Upper lobe of left lung (tissue), 6 donors: ENCODE measurements around the gene SPOCK1. TPM values are rescaled to one million over a fixed set of nuclear protein-coding genes. Genes with fewer than 3 reads are reported as not detected.
"Not testable (repeated sequence)": the region's sequence is repeated elsewhere in the genome, so short reads cannot be mapped to it uniquely, and the experiment has no call there.

Experiments used
- ATAC-seq, 2 donors: fragments of 200-7000 bp; cut with Tn5 transposase; one replicate each; pipeline ENCODE4 v1.9.1; 2022; ENCODE audit warnings: mild to moderate bottlenecking in 2 of 2, moderate library complexity in 2 of 2; ENCODE audit not compliant: low FRiP score in 2 of 2
- DNase-seq, 2 donors: peaks; one replicate each; pipeline ENCODE4 v3.0.0-alpha.2; 2019 to 2020
- H3K27ac ChIP-seq, 4 donors: fragments of 200-600 bp; sonication (generic); one replicate each; pipeline ENCODE4 v1.5.1; 2016 to 2019
- H3K27me3 ChIP-seq, 4 donors: fragments of 200-600 bp; sonication (generic); one replicate each; pipeline ENCODE4 v1.5.1; 2017 to 2019
- H3K36me3 ChIP-seq, 4 donors: fragments of 200-600 bp; sonication (generic); one replicate each; pipeline ENCODE4 v1.5.1; 2016 to 2019
- H3K4me1 ChIP-seq, 4 donors: fragments of 200-600 bp; sonication (generic); one replicate each; pipeline ENCODE4 v1.5.1; 2018 to 2019
- H3K4me3 ChIP-seq, 4 donors: fragments of 200-600 bp; sonication (generic); one replicate each; pipeline ENCODE4 v1.5.1; 2017 to 2019; ENCODE audit warnings: mild to moderate bottlenecking in 2 of 4, moderate library complexity in 1 of 4
- H3K9me3 ChIP-seq, 4 donors: fragments of 200-600 bp; sonication (generic); one replicate each; pipeline ENCODE4 v1.5.1; 2018 to 2019
- EP300 ChIP-seq, 4 donors: sonication (generic); formaldehyde crosslinking; IDR thresholded peaks; one replicate each; pipeline ENCODE4 v1.5.1; 2017; ENCODE audit warnings: antibody characterized with exemption in 4 of 4, control low read depth in 2 of 4
- POLR2A ChIP-seq, 4 donors: fragments of 450-650 bp; IDR thresholded peaks; one replicate each; pipeline ENCODE4 v1.5.1; 2016 to 2017; ENCODE audit warnings: antibody characterized with exemption in 4 of 4, mild to moderate bottlenecking in 2 of 4
- POLR2AphosphoS5 ChIP-seq, 2 donors: sonication (generic); formaldehyde crosslinking; IDR thresholded peaks; one replicate each; pipeline ENCODE4 v1.5.1; 2017; ENCODE audit warnings: antibody characterized with exemption in 2 of 2
- WGBS, 2 donors: methylation state at CpG; one replicate each; pipeline ENCODE4 v1.1.5; 2017 to 2018; 5-methylcytosine and 5-hydroxymethylcytosine counted together
- total RNA-seq, 6 donors: library from RNA; depleted of rRNA in 4 of 6; stranded (reverse); fragments of >200 nt in 4 of 6; gene quantifications; one replicate each; pipeline versions ENCODE4 v1.1.0 to v1.2.1, GENCODE V29; 2016 to 2021
- TF ChIP-seq, protein P1 (sequence below), 6 experiments: fragments of 450-650 bp in 4 of 6; fragments of 200-600 bp in 2 of 6; sonication (generic) in 2 of 6; IDR thresholded peaks; one replicate each; pipeline ENCODE4 v1.5.1; 2016 to 2019; ENCODE audit warnings: antibody characterized with exemption in 6 of 6
- donor health status: DM: no; HTN: no; CAD: no; lungs with moderate emphysema.
- donor health status: DM: no; HTN: yes; CAD: no; lungs with severe emphysema.

Gene SPOCK1
- total RNA-seq, 6 donors from 2014 or later, result 0.33 to 16.6 (median 2.0) TPM; not detected in 1

GRCh38 chr5:136979131-136979530, 520.0 kb downstream of the SPOCK1 start:
- ATAC-seq, result no peak
- DNase-seq, result no peak
- Histone ChIP-seq H3K9me3 (no peaks in the 10 kb centered on the region), H3K4me3 (no peak overlapping the region), H3K36me3 (no peaks in the 10 kb centered on the region), H3K4me1 (no peaks in the 10 kb centered on the region), H3K27me3 (no peaks in the 10 kb centered on the region), H3K27ac (no peak overlapping the region)
- no peak for TF ChIP-seq POLR2AphosphoS5 (IDR thresholded peaks at IDR 0.05)
- TF ChIP-seq, protein P1, sequence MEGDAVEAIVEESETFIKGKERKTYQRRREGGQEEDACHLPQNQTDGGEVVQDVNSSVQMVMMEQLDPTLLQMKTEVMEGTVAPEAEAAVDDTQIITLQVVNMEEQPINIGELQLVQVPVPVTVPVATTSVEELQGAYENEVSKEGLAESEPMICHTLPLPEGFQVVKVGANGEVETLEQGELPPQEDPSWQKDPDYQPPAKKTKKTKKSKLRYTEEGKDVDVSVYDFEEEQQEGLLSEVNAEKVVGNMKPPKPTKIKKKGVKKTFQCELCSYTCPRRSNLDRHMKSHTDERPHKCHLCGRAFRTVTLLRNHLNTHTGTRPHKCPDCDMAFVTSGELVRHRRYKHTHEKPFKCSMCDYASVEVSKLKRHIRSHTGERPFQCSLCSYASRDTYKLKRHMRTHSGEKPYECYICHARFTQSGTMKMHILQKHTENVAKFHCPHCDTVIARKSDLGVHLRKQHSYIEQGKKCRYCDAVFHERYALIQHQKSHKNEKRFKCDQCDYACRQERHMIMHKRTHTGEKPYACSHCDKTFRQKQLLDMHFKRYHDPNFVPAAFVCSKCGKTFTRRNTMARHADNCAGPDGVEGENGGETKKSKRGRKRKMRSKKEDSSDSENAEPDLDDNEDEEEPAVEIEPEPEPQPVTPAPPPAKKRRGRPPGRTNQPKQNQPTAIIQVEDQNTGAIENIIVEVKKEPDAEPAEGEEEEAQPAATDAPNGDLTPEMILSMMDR (IDR thresholded peaks at IDR 0.05), result no peak
- no peak for TF ChIP-seq EP300 (IDR thresholded peaks at IDR 0.05)
- no peak for TF ChIP-seq POLR2A (IDR thresholded peaks at IDR 0.05)
- 71 to 83% methylated on average over 5 of the region's 5 CpGs for WGBS, 2 donors

- H3K27ac ChIP-seq, result no peak overlapping the region
- TF ChIP-seq POLR2AphosphoS5 (IDR thresholded peaks at IDR 0.05) (no peak), POLR2A (IDR thresholded peaks at IDR 0.05) (no peak), EP300 (IDR thresholded peaks at IDR 0.05) (no peak)
- TF ChIP-seq, protein P1 (IDR thresholded peaks at IDR 0.05), result no peak
- H3K4me3 ChIP-seq, result no peak overlapping the region
- no peaks in the 10 kb centered on the region for H3K36me3 ChIP-seq
- DNase-seq (no peak), ATAC-seq (no peak)
- WGBS, 2 donors, result 66 to 69% methylated on average over 3 of the region's 3 CpGs
- H3K27me3 ChIP-seq, result no peaks in the 10 kb centered on the region
- peaks cover 0 to 9% (median 2%) of the 10 kb centered on the region in 4 donors for H3K9me3 ChIP-seq
- no peaks in the 10 kb centered on the region for H3K4me1 ChIP-seq
These were observed 535.6 kb downstream of the SPOCK1 start for GRCh38 chr5:136963504-136963903.

DNA sequence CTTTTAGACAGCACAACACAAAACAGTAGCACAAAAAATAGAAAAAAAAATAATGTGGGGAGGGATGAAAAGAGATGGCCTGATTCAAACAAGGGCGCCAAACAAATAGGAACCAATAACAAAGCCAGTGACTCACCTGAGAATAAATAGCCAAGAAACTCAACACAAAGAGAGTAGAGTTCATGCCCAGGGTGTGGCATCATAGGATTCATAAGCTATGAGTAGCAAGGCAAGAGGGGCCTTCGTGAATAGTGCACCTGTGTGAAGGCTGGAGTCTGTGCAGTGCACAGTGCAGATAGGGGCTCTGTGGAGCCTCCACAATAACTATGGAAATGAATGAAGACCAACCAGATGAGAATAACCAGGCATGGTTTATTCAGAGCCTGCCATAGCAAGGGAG, 541.7 kb downstream of the SPOCK1 start:
- Histone ChIP-seq H3K4me3 (no peak overlapping the region), H3K36me3 (no peaks in the 10 kb centered on the region), H3K27me3 (no peaks in the 10 kb centered on the region), H3K9me3 (peaks cover 0 to 9% (median 1%) of the 10 kb centered on the region in 4 donors), H3K4me1 (peaks cover 0 to 8% (median 0%) of the 10 kb centered on the region in 4 donors), H3K27ac (no peak overlapping the region)
- 72 to 83% methylated on average over 2 of the region's 2 CpGs for WGBS, 2 donors
- TF ChIP-seq POLR2AphosphoS5 (IDR thresholded peaks at IDR 0.05), result no peak
- no peak for TF ChIP-seq EP300 (IDR thresholded peaks at IDR 0.05)
- TF ChIP-seq, protein P1 (IDR thresholded peaks at IDR 0.05), result no peak
- TF ChIP-seq POLR2A (IDR thresholded peaks at IDR 0.05), result no peak
- ATAC-seq (no peak), DNase-seq (no peak)

DNA sequence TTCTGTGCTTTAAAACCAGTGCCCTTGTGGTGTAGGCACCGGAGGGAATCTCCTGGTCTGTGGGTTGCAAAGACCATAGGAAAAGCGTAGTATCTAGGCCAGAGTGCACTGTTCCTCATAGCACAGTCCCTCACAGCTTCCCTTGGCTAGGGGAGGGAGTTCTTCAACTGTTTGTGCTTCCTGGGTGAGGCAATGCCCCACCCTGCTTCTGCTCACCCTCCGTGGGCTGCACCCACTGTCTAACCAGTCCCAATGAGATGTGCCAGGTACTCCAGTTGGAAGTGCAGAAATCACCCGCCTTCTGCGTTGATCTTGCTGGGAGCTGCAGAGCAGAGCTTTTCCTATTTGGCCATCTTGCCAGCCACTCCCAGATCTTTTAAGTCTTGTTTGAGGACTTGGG, 545.0 kb downstream of the SPOCK1 start:
- 67 to 88% methylated on average over 5 of the region's 5 CpGs for WGBS, 2 donors
- not testable (repeated sequence) for H3K4me3 ChIP-seq, ATAC-seq, H3K27me3 ChIP-seq, H3K27ac ChIP-seq, H3K9me3 ChIP-seq, H3K36me3 ChIP-seq, H3K4me1 ChIP-seq
- peak in 1 of 2 donors; percentile 26 for DNase-seq

DNA sequence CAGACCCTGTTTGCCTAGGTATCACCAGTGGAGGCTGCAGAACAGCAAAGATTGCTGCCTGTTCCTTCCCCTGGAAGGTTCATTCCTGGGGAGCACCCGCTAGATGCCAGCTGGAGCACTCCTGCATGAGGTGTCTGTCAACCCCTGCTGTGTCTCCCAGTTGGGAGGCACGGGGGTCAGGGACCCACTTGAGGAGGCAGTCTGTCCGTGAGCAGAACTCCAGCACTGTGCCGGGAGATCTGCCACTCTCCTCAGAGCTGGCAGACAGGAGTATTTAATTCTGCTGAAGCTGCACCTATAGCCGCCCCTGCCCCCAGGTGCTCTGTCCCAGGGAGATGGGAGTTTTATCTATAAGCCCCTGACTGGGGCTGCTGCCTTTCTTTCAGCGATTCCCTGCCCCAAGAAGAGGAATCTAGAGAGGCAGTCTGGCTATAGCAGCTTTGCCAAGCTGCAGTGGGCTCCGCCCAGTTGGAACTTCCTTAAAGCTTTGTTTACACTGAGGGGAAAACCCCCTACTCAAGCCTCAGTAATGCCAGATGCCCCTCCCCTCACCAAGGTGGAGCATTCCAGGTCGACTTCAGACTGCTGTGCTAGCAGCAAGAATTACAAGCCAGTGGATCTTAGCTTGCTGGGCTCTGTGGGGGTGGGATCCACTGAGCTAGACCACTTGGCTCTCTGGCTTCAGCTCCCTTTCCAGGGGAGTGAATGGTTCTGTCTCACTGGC, 545.6 kb downstream of the SPOCK1 start:
- 28 to 33% methylated on average over 7 to 8 of the region's 8 CpGs for WGBS, 2 donors
- ATAC-seq, result peak in 1 of 2 donors; percentile 82

DNA sequence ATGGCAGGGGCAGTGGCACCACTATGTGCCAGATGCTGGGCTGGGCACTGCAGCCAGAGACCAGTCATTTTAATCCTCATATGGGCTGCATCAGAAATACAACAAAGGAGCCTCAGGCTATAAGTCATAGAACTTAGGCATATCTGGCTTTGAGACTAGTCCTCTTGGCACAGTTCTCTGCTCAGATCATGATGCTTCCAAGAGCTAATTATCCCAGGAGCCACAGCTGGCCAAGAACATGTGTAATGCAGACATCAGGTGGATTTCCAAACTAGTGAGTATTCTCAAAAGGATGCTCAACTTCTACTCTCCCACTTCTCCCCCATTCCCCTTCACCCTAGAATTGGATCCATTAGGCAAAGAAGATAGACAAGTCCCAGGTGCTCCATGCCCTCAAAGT, 571.6 kb downstream of the SPOCK1 start:
- Histone ChIP-seq H3K27me3 (no peaks in the 10 kb centered on the region), H3K9me3 (no peaks in the 10 kb centered on the region), H3K4me1 (no peaks in the 10 kb centered on the region), H3K27ac (no peak overlapping the region), H3K4me3 (no peak overlapping the region), H3K36me3 (no peaks in the 10 kb centered on the region)
- no peak for DNase-seq
- peak in 1 of 2 donors; percentile 23 for ATAC-seq
- TF ChIP-seq, protein P1 (IDR thresholded peaks at IDR 0.05), result no peak
- no peak for TF ChIP-seq EP300 (IDR thresholded peaks at IDR 0.05)
- no peak for TF ChIP-seq POLR2AphosphoS5 (IDR thresholded peaks at IDR 0.05)
- TF ChIP-seq POLR2A (IDR thresholded peaks at IDR 0.05), result no peak

More for the DNA sequence above, 545.6 kb downstream of the SPOCK1 start:
- peak in 1 of 2 donors; percentile 76 for DNase-seq
- not testable (repeated sequence) for H3K27me3 ChIP-seq, H3K36me3 ChIP-seq, H3K9me3 ChIP-seq, H3K27ac ChIP-seq, H3K4me1 ChIP-seq, H3K4me3 ChIP-seq
